ENCODE measurements around the gene C8G.

The C8G gene

GRCh38 chr9:136920734-136921231 lies 24.3 kb upstream of the C8G start:
- Histone ChIP-seq H2AFZ (ENCODE audit: low read depth, low read length) (no peak overlapping the region), H3K27me3 (ENCODE audit: insufficient read depth, low read length, poor library complexity) (no peaks in the 10 kb centered on the region), H3K4me1 (ENCODE audit: insufficient read depth, low read length) (no peaks in the 10 kb centered on the region), H3K9ac (ENCODE audit: low read depth, low read length) (no peak overlapping the region), H3K36me3 (ENCODE audit: insufficient read depth, low read length) (peaks cover 86% of the 10 kb centered on the region), H3K4me3 (ENCODE audit: low read depth in 1 of 2, low read length in 2 of 2) (no peak overlapping the region), H3K9me3 (ENCODE audit: insufficient read depth, low read length, severe bottlenecking) (no peaks in the 10 kb centered on the region), H3K79me2 (ENCODE audit: insufficient read depth, low read length) (peaks cover 7% of the 10 kb centered on the region; the same call in 1 of the 2 replicates), H3K4me2 (ENCODE audit: insufficient read depth, low read length) (no peak overlapping the region), H4K20me1 (ENCODE audit: insufficient read depth, low read length) (peaks cover 27% of the 10 kb centered on the region), H3K27ac (ENCODE audit: low read length) (no peak overlapping the region)
- no peak for DNase-seq
- TF ChIP-seq EZH2 (IDR thresholded peaks at IDR 0.05; ENCODE audit: borderline replicate concordance, low read depth, low read length, severe bottlenecking) (no peak), CTCF (IDR thresholded peaks at IDR 0.05; ENCODE audit: borderline replicate concordance, extremely low read depth, low read length, poor library complexity, severe bottlenecking) (no peak)
- no peak for ATAC-seq (ENCODE audit: insufficient read depth, low read depth)

GRCh38 chr9:136921307-136921706 lies 23.7 kb upstream of the C8G start:
- Histone ChIP-seq H3K27me3 (ENCODE audit: insufficient read depth, low read length, poor library complexity) (no peaks in the 10 kb centered on the region), H3K9ac (ENCODE audit: low read depth, low read length) (no peak overlapping the region), H4K20me1 (ENCODE audit: insufficient read depth, low read length) (peaks cover 22% of the 10 kb centered on the region), H3K36me3 (ENCODE audit: insufficient read depth, low read length) (peaks cover 86% of the 10 kb centered on the region), H3K9me3 (ENCODE audit: insufficient read depth, low read length, severe bottlenecking) (no peaks in the 10 kb centered on the region), H2AFZ (ENCODE audit: low read depth, low read length) (no peak overlapping the region), H3K79me2 (ENCODE audit: insufficient read depth, low read length) (peaks cover 2% of the 10 kb centered on the region; the same call in 1 of the 2 replicates), H3K27ac (ENCODE audit: low read length) (no peak overlapping the region), H3K4me1 (ENCODE audit: insufficient read depth, low read length) (no peaks in the 10 kb centered on the region), H3K4me3 (ENCODE audit: low read depth in 1 of 2, low read length in 2 of 2) (no peak overlapping the region), H3K4me2 (ENCODE audit: insufficient read depth, low read length) (no peak overlapping the region)
- ATAC-seq (ENCODE audit: insufficient read depth, low read depth), result no peak
- no peak for DNase-seq
- TF ChIP-seq CTCF (IDR thresholded peaks at IDR 0.05; ENCODE audit: borderline replicate concordance, extremely low read depth, low read length, poor library complexity, severe bottlenecking) (no peak), EZH2 (IDR thresholded peaks at IDR 0.05; ENCODE audit: borderline replicate concordance, low read depth, low read length, severe bottlenecking) (no peak)

GRCh38 chr9:136921718-136922117 lies 23.3 kb upstream of the C8G start:
- ATAC-seq (ENCODE audit: insufficient read depth, low read depth) (no peak), DNase-seq (no peak)
- Histone ChIP-seq H2AFZ (ENCODE audit: low read depth, low read length) (no peak overlapping the region), H3K9me3 (ENCODE audit: insufficient read depth, low read length, severe bottlenecking) (no peaks in the 10 kb centered on the region), H3K27me3 (ENCODE audit: insufficient read depth, low read length, poor library complexity) (no peaks in the 10 kb centered on the region), H3K4me1 (ENCODE audit: insufficient read depth, low read length) (no peaks in the 10 kb centered on the region), H3K27ac (ENCODE audit: low read length) (no peak overlapping the region), H3K4me2 (ENCODE audit: insufficient read depth, low read length) (no peak overlapping the region), H3K4me3 (ENCODE audit: low read depth in 1 of 2, low read length in 2 of 2) (no peak overlapping the region), H4K20me1 (ENCODE audit: insufficient read depth, low read length) (peaks cover 19% of the 10 kb centered on the region), H3K36me3 (ENCODE audit: insufficient read depth, low read length) (peaks cover 86% of the 10 kb centered on the region), H3K9ac (ENCODE audit: low read depth, low read length) (no peak overlapping the region), H3K79me2 (ENCODE audit: insufficient read depth, low read length) (no peaks in the 10 kb centered on the region)
- TF ChIP-seq CTCF (IDR thresholded peaks at IDR 0.05; ENCODE audit: borderline replicate concordance, extremely low read depth, low read length, poor library complexity, severe bottlenecking) (no peak), EZH2 (IDR thresholded peaks at IDR 0.05; ENCODE audit: borderline replicate concordance, low read depth, low read length, severe bottlenecking) (no peak)

- no peaks in the 10 kb centered on the region for H3K9me3 ChIP-seq (ENCODE audit: insufficient read depth, low read length, severe bottlenecking)
- H3K4me1 ChIP-seq (ENCODE audit: insufficient read depth, low read length), result no peaks in the 10 kb centered on the region
- no peak overlapping the region for H3K4me3 ChIP-seq (ENCODE audit: low read depth in 1 of 2, low read length in 2 of 2)
- H3K79me2 ChIP-seq (ENCODE audit: insufficient read depth, low read length), result no peaks in the 10 kb centered on the region
- TF ChIP-seq CTCF (IDR thresholded peaks at IDR 0.05; ENCODE audit: borderline replicate concordance, extremely low read depth, low read length, poor library complexity, severe bottlenecking), result no peak
- no peak for TF ChIP-seq EZH2 (IDR thresholded peaks at IDR 0.05; ENCODE audit: borderline replicate concordance, low read depth, low read length, severe bottlenecking)
- H2AFZ ChIP-seq (ENCODE audit: low read depth, low read length), result no peak overlapping the region
- H3K27me3 ChIP-seq (ENCODE audit: insufficient read depth, low read length, poor library complexity), result no peaks in the 10 kb centered on the region
- H3K36me3 ChIP-seq (ENCODE audit: insufficient read depth, low read length), result peaks cover 86% of the 10 kb centered on the region
- no peak overlapping the region for H3K27ac ChIP-seq (ENCODE audit: low read length)
- H4K20me1 ChIP-seq (ENCODE audit: insufficient read depth, low read length), result peaks cover 12% of the 10 kb centered on the region
- ATAC-seq (ENCODE audit: insufficient read depth, low read depth) (no peak), DNase-seq (no peak)
- H3K4me2 ChIP-seq (ENCODE audit: insufficient read depth, low read length), result no peak overlapping the region
- H3K9ac ChIP-seq (ENCODE audit: low read depth, low read length), result no peak overlapping the region
Measured at GRCh38 chr9:136922540-136922939, 22.5 kb upstream of the C8G start.
